Skin of body (tissue), 2 donors: Measurements from ENCODE around the gene SPTA1. TPM values are rescaled to one million over a fixed set of nuclear protein-coding genes. Genes with fewer than 3 reads are reported as not detected.

Source experiments
- DNase-seq: peaks from one replicate; lab custom pipeline; 2025; lab: John Stamatoyannopoulos, UW
- total RNA-seq: library from RNA; depleted of rRNA; stranded (reverse); fragments of >200 nt; gene quantifications from one replicate; pipeline ENCODE4 v1.2.3, GENCODE V29; 2014

SPTA1 gene
- total RNA-seq, 1 donor from 2014 or later = 10.6 TPM

- DNase-seq = no peak
These were observed 109.0 kb downstream of the SPTA1 start for GRCh38 chr1:158577561-158577960.

GRCh38 chr1:158572226-158572625 is 114.3 kb downstream of the SPTA1 start:
- no peak for DNase-seq

- no peak for DNase-seq
These were observed 116.0 kb downstream of the SPTA1 start, which contains the start of gene OR6P1 for GRCh38 chr1:158570480-158570879. Gene OR6P1, minus strand, starts transcription at chr1:158570580. Its CDS starts 6,976 bp downstream, at chr1:158563604.

- DNase-seq = no peak
These were observed 121.9 kb downstream of the SPTA1 start for GRCh38 chr1:158564608-158565007.

GRCh38 chr1:158563853-158564252 is 122.7 kb downstream of the SPTA1 start:
- DNase-seq = no peak

Other genes with a start within 250 kb of the SPTA1 start
- gene OR10K1, start 224.9 kb downstream of the SPTA1 start, total RNA-seq = not detected
- gene OR10R2, start 214.5 kb downstream of the SPTA1 start, total RNA-seq = not detected
- not detected for gene OR6Y1, start 132.3 kb downstream of the SPTA1 start, total RNA-seq
- gene OR6P1, start 116.1 kb downstream of the SPTA1 start, total RNA-seq = not detected
- gene OR10X1, start 106.8 kb downstream of the SPTA1 start, total RNA-seq = not detected
- gene OR10Z1, start 81.4 kb downstream of the SPTA1 start, total RNA-seq = not detected
- not detected for gene OR6K2, start 13.9 kb upstream of the SPTA1 start, total RNA-seq
- gene OR6K3, start 34.0 kb upstream of the SPTA1 start, total RNA-seq = not detected
- gene OR6K6, start 68.0 kb upstream of the SPTA1 start, total RNA-seq = not detected
- not detected for gene OR6N1, start 85.5 kb upstream of the SPTA1 start, total RNA-seq
- gene OR6N2, start 94.5 kb upstream of the SPTA1 start, total RNA-seq = not detected
- 26.3 TPM for gene MNDA, start 144.6 kb upstream of the SPTA1 start, total RNA-seq
- gene PYHIN1, start 244.8 kb upstream of the SPTA1 start, total RNA-seq = 0.20 TPM